GM19099 (cell line): ENCODE results near the gene CATSPERB.

ENCODE experiments used
- POLR2A ChIP-seq: IDR thresholded peaks from 3 replicates; pipeline ENCODE4 v1.6.1; 2011; ENCODE audit warnings: low read depth; ENCODE audit not compliant: insufficient read length; ENCODE audit errors: extremely low read depth

The CATSPERB gene

GRCh38 chr14:91636604-91637003 is 95.3 kb downstream of the CATSPERB start:
- no peak for TF ChIP-seq POLR2A

DNA sequence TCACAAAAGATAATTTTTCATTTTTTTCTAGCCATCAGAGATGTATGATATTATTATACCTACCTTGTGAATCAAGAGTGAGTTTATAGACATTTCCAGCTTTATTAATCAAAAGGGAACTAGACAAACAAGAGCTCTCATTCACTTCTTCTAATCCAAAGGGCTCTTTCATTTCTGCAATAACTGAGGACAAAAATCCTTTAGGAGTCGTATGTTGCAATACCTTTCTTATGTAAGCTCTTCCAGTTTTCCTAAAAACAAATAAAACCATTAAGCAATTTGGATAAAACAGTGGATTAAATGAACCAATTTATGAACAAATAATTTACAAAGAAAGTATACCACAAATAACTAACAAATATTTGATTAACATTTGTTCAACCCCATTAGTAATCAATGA is 107.1 kb downstream of the CATSPERB start:
- TF ChIP-seq POLR2A = no peak

GRCh38 chr14:91614187-91614586 is 117.7 kb downstream of the CATSPERB start:
- TF ChIP-seq POLR2A = no peak

- TF ChIP-seq POLR2A = no peak
Observed at GRCh38 chr14:91613459-91614112, 118.3 kb downstream of the CATSPERB start.

- no peak for TF ChIP-seq POLR2A
Observed at GRCh38 chr14:91611528-91611927, 120.4 kb downstream of the CATSPERB start.

DNA sequence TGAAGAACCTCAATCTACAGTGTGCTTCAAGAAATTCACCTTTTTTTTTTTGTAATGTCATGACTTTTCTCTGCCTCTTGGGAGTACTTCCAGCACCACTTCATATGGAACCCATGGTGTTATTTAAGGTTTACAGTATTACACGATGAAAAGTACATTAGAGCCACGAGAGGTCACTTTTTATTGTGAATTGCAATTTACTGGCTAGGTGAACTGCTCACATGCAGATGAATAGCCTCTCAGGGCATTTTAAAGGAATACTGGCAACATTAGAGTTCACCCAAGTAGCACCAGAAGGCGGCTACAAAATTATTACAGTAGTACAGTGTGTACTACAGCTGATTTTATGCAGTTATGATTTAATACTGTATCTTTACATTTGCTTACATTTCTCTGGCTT is 122.7 kb downstream of the CATSPERB start:
- no peak for TF ChIP-seq POLR2A

DNA sequence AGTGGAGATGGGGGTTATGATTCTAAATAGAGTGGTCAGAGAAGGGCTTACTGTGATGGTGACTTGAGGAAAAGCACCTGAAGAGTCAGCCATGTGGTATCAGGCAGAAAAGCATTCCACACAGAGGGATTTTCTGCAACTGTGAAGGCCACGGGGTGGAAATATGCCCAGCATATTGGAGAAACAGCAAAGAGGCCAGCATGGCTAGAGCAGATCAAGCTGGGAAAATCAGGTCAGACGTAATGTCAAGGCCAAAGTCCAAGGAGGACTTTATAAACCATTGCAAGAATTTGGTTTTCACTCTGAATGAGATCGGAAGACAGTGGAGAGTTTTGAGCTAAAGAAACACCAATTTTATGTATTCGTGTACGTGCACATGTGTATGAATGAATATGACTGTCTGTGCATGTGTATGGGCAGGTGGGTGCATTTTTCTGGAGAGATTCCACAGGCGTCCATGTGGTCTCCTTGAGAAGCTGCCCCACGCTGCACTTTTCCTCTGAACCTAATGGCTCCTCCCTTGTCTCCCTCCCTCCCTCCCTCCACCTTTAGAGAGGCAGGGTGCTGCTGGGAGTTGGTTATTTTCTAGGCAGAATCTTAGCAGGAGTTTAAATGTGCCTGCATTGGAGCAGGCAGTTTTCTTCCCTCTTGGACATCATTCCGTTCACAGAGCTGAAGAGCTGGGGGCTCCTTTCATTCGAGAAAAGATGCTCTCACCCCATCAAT is 124.4 kb downstream of the CATSPERB start:
- no peak for TF ChIP-seq POLR2A

- TF ChIP-seq POLR2A = no peak
Observed at GRCh38 chr14:91606851-91607250, 125.0 kb downstream of the CATSPERB start.

- no peak for TF ChIP-seq POLR2A
Observed at GRCh38 chr14:91599994-91600393, 131.9 kb downstream of the CATSPERB start.

GRCh38 chr14:91595736-91596135 is 136.2 kb downstream of the CATSPERB start:
- no peak for TF ChIP-seq POLR2A

- TF ChIP-seq POLR2A = no peak
Observed at GRCh38 chr14:91586410-91586809, 145.5 kb downstream of the CATSPERB start.

DNA sequence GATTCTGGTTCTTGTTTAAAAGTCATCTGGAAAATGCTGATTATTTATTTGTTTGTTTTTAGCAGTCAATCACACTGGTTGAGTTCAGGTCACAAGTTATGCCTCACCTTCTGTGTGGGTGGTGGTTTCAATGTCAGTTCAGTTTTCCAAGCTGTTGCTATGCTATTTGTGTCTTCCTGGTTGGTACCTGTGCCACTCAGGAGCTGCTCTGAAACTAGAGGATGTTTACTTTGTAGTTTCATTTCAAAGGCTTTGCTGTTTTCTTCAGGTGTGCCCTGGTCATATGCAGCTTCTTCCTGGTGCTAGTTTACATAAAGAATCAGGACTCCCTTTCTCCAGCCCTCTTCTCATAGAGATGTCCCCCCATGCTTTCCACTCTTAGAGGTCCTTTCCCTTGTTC is 146.0 kb downstream of the CATSPERB start:
- TF ChIP-seq POLR2A = no peak

DNA sequence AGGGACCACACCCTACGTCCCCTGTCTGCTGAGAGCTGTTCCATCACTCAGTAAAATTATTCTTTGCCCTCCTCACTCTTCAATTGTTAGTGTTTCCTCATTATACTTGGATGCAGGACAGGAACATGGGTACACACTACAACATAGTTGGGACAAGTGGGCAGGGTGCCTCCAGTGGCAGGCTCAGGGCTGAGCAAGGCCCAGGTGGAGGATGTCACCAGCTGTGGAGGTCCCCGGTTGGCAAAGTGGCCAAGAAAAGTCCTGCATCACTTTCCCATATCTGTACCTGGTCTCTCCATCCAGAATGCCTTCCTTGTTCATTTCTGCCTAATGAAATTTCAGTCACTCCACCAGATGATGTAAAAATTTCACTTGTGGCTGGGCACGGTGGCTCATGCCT is 149.1 kb downstream of the CATSPERB start:
- no peak for TF ChIP-seq POLR2A

DNA sequence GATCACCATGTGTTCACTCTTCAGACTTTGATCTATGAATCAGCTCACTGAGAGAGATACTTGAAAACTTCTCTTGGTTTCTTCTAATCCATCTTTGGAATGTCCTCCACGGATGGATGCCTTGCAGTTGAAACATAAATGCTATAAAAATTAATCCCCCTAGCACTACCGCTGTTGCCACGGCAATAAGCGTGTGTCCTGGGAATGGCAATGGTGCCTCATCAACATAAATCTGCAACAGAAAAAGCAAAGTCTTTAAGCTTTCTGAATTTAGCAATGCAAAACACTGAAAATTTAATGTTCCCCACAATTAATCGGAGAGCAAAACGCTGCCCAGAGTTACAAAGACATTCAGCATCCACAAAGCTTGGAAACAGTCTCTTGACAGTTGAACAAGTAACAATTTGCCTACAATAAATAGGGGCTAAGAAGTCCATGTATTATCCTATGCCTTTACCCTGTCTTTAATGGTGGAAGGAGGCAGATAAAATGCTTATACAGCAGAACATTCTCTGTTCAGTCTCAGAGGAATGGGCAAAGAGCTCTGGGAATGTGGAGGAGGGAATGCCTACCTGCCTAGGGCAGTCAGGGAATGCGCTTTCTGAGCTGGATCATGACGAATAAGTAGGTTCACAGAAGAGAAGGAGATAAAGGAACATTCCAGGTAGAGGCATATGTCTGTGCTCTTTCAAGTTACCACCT is 150.9 kb downstream of the CATSPERB start:
- TF ChIP-seq POLR2A = no peak

GRCh38 chr14:91577632-91578233 is 154.2 kb downstream of the CATSPERB start:
- no peak for TF ChIP-seq POLR2A
